M059J (cell line): ENCODE data around the gene DLL1. TPM values are rescaled to one million over a fixed set of nuclear protein-coding genes. Genes with fewer than 3 reads are reported as not detected.

Experiments
- DNase-seq: peaks from one replicate; pipeline ENCODE4 v3.0.0-alpha.2; 2012; ENCODE audit warnings: low read depth
- total RNA-seq: library from RNA; depleted of rRNA; stranded (reverse); fragments of >200 nt; shearing (Covaris generic); gene quantifications from 2 replicates; pipeline ENCODE4 v1.2.3, GENCODE V29; 2014

Gene DLL1
- total RNA-seq, 1 experiment from 2014 or later: 2.0 TPM

DNA sequence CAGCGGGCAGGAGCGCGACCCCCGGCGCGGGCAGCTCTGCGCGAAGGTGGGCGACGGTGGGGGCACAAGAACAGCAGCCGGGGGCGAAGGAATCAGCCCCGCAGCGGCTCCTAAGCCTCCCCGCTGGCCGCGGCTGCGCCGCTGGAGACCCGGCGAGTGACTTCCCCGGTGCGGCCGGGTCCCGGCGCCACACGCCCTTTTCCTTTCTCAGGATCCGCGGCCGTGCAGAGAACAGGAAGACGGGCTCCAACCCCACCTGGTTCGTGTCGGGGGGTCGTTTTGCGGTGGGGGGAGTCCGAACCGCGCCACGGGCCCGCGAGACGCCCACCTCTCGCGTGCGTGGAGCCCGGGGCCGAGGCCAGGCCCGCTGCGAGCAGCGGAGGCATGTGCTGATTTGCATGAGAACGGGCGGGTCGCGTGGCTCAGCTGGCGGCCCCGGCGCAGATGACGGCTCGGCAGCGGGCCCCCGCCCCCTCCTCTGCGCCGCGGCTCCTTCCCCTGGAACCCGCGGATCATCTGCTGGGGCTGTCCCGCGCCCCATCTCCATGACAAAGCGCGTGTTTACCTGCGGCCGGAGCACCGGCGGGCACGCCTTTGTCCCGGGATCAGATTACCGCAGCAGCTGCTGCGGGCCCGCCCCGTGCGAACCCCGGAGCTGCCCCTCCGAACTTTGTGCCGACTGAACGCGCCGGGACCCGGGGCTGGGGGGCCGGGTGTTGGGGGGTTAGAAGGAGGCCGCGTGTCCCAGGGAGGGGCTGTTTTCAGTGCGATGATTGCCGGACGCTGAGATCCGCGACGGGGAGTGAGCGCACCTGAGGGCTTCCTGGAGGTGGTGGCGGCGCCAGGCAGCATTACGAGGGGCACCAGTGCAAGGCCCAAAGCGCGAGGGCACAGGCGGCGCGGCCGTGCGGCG lies 4.9 kb upstream of the DLL1 start:
- DNase-seq: peak; percentile 14

DNA sequence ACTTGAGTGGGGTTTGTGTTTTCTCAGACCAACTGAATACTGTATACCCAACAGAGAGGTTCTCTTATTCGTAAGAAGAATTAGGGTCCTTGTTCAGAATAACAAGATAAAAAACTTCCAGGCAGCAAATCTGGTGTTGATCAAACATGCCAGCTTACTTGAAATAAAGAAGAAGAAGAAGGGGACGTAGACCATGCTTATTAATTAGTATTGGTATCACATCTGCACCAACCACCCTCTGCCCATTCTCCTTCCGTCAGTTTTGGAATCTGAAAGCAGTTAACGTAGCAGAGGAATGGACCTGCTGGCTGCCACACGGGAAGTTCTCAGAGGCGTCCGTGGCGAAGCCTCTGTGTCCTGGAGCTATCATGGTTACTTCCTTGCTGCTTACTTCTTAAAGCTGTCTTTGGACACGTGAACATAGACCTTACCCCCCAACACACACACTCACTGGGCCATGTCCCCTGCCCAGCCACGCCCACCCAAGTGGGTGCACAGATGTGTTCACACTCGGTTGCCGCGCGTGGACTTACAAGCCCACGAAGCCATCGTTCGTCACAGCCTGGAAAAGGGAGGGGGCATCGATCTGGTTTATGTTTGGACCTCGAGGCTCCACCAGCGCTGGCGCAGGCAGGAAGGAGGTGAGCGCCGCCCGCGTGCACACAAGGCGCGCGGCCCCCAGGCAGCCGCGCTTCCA lies 4.1 kb upstream of the DLL1 start:
- DNase-seq: no peak

DNA sequence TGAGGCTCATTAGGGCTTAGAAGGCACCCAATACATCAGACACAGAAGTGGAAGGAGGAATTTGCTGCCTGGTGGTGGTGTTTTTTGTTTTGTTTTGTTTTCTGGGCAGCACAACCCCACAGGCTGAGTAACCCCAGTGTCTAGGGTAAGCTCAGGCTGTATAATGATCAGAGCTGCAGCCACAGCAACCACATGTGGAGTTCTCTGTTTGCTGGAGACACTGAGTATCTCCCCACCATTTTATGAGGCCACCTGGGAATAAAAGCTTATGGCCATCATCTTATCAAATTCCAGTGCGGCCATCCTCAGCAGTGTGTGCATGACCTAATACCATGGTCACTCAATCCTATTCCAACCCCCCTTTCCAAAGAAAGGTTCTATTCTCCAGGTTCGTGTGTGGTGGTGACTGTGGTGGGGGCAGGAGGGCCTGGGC lies 3.4 kb upstream of the DLL1 start:
- no peak for DNase-seq

DNA sequence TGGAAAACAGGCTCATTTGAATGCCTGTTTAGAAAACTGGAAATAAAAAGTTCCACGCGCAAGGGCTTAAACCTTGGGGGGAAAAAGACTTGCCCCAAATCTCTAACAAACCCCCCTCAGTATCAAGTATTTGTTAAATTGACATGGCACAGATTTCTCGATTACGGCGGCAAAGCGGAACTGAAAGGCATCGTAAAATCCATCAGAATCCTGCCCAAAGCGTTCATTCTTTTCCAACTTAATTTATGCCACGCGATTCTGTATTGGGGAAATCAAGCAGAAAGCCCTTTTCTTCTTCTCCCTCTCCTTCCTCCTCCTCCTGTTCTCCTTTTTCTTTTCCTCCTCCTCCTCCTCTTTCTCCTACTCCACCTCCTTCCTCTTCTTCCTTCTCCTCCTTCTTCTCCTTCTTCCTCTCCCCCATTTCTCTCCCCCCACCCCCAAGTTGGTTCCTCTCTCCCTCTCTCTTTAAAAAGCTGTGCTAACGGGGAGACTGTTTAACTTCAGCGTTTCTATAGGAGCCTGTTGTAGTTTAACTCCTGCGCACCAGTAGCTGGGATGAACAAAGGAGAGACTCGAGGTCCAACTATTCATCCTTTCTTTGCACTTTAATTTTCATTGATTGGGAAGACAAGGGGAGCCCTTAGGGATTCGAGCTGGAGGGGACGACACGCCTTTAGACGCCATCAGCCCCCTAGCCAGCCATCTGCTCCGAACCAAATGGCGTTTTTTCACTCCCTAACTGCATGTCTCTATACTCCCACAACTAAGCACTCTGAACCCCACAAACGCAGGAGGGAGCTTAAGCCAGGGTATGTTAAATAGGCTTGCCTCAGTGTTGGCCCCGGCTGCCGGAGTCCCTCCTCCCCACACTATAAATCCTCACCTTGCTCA lies 2.7 kb upstream of the DLL1 start:
- no peak for DNase-seq

DNA sequence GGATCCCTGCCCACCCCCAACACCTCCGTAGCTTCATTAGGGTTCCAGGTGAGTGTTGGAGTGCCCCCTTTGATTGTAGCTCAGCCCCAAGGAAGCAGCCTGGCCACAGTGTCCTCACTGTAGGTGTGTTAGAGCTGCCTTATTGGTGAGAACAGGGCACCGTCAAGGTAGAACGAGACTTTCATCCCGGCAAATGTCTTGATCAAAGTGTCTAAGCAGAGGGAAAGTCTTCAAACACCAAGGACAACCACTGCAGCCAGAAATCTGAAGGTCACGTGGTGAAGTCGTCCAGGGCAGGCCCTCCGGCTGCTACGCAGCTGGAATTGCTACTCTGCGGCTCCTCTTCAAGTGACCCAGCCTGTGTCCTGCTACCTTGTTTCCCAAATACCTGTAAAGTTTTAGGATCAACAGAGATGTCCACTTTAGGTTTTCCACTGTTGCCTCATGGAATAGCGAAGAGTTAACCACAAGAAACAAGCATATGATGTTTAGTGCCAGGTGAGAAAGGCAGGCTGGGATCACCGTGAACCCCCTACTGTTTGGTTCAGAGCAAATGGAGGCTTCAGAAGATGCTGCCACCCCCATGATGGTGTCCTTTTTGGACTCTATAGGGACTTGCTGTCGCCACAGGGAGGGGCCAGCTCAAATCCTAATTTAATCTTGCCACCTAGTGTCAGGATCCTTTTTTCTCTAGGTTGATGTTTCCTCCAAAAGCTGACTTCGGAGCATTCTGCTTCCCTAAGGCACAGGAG lies 1.7 kb upstream of the DLL1 start:
- peak; percentile 39 for DNase-seq

DNA sequence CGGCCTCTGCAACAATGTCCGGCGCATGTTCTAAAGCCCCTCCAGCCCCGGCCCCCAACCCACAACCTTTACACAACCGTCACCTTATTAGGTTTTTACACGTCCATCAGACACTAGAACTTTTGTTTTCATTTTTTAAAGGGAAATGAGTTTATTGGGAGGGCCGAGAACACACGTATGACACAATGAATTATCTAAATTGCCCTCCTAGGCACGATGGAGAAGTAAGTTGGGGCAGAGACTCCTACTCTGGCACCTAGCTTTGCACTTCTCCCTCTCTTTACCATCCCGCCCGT lies 1.2 kb upstream of the DLL1 start:
- DNase-seq: no peak

DNA sequence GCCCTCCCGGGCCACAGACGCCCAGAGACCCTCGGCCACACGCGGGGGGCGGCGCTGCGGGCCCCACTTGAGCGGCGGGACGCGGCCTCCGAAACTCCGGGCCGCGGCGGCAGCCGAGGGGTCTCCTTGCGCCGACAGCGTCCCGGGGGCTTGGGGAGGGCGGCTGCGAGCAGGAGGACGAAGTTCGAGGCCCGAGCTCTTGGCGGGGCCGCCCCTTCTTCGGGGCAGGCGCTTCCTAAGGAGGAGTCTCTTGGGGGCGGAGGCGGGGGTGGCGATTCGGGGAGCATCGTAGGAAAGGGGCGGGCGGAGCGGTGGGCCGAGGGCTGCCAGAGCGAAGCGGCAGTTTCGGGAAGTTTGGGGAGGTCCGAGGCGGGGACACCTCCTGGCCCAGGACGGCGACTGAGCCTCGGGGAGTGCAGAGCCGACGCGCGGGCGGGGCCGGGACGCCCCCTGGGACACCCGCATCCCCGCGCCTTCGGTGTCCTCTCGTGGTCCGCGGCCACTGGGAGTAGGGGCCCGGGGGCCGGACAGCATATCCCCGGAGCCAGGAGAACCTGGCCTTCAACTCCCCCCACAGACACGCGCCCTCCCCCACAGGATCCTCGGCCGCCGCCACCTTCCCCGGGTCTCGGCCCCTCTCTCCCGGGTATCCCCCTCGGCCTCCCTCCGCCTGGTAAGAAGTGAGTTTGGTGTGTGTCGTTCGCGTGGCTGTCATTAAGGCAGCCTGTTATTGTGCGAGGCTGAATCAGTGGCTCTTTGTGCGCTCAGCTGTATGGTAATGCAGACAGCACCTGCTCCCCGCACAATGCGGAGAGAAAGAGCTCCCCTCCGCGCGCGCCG lies 613 bp upstream of the DLL1 start:
- DNase-seq: peak; percentile 42

DNA sequence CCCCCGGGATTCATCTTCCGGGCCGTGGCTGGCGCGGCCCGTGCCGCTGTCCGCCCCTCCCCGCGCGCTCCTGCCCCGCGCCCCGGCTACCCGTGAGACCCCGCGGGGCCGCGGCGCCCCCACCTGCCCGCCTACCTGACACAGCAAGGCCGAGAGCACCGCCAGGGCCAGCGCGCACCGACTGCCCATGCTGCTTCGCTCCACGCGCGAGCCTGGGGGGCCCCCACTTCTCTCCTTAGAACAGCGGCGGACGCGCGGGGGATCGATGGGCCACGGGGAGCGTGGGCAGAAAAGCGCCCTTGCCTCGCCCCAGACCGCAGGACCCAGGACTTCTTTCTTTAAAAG lies 955 bp downstream of the DLL1 start:
- DNase-seq: no peak

DNA sequence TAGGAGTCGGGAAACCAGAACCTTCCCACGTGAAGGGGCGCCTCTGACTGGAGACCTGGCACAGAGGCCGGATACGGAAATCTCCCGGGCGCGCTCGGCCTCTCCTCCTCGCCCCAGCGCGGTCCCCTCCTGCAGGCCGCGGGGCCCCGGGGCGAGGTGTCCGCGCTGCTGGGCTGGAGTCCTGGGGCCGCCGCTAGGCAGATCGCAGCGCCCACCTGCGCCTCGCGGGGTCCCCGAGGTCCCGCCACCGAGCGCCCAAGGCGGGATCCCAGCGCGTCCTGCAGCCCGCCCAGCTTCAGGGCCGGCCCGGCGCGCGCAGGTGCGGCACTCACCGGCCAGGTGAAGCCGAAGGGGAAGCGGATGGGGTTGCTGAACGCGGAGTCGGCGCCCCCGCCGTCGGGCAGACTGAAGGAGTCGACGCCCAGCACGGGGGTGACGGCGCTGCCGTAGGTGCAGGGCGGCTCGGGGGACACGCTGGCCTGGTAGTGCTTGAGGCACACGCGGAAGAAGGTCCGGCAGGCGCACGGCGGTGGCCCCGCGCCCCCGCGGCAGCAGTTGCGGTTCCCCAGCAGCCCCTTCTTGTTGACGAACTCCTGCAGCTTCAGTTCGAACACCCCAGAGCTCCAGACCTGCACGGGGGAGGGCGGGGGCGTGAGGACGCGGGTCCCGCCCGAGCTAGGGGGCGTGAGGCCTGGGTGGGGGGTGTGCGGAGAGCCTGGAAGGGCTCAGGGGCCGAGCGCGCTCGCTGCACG lies 1.5 kb downstream of the DLL1 start:
- no peak for DNase-seq

DNA sequence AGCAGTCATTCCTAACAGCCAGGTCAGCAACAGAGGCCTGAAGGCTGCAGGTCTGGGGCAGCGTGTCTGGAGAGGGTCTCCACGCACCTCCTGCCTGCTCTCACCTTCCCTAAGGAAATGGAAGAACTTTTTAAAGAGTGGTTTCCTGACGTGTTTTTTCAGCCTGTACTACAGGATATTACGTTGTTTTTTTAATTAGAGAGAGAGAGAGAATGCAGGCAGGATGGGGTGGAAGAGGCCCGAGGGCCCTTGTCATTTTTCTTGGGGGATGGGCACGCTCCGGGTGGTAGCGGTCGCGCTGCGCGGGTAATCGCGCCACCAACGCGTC lies 2.1 kb downstream of the DLL1 start:
- no peak for DNase-seq

DNA sequence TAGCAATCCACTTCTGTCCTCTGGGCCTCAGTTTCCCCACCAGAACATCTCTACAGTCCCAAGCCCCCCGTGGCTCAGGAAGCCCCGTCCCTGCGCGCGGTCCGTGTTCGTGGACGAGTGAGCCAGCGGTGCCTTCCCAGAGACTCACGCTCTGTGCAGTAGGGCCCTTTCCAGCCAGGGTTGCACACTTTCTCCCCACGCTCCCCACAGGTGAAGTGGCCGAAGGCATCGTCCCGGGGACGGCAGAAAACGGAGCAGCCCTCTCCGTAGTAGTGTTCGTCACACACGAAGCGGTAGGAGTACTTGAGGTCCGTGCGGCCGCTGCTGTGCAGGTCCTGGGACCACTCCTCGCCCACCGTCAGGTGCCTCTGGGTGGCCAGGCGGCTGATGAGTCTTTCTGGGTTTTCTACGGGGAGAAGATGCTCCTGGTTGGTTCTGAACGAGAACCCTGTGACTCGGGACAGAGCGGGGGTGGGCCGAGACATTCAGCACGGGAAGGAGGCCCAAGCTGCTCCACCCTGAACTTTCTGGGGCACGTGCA lies 2.7 kb downstream of the DLL1 start:
- no peak for DNase-seq

DNA sequence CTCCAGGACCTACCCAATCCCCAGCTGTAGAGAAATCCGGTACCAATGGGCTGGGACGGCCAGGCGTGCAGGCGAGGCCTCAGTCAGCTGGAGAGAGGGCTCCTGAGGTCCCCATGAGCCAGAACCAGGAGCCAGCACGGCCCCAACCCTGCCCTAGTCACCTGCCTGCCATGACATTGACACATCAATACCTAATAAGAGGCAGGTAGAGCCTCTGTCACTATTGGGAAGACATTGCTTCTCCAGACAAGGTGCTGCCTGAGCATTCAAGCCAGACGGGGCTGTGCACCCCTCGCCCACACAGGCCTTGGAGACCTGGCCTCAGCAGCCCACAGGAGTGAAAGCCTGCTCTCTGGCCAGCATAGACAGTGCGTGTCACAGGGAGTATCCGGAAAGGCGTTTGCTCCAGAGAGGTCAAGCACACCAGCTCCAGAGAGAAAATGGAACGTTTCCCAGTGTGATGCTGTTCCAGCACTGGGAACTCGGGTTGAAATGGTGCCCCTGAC lies 3.5 kb downstream of the DLL1 start:
- no peak for DNase-seq

DNA sequence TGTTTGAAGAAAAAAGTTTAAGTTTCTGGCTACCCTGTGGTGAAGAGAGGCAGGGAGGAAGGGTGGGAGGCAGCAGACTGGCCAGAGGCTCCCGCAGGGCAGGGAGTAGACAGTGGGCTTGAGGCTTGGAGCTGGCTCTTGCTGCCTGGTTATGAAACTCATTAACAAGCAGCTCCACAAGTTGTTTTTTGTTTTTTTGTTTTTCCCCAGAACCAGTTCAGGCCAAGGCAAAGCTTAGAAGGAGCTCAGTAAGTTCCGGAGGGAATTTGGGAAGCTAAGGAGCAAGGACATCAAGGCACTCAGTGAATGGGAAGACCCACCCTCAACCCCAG lies 4.0 kb downstream of the DLL1 start:
- DNase-seq: no peak

DNA sequence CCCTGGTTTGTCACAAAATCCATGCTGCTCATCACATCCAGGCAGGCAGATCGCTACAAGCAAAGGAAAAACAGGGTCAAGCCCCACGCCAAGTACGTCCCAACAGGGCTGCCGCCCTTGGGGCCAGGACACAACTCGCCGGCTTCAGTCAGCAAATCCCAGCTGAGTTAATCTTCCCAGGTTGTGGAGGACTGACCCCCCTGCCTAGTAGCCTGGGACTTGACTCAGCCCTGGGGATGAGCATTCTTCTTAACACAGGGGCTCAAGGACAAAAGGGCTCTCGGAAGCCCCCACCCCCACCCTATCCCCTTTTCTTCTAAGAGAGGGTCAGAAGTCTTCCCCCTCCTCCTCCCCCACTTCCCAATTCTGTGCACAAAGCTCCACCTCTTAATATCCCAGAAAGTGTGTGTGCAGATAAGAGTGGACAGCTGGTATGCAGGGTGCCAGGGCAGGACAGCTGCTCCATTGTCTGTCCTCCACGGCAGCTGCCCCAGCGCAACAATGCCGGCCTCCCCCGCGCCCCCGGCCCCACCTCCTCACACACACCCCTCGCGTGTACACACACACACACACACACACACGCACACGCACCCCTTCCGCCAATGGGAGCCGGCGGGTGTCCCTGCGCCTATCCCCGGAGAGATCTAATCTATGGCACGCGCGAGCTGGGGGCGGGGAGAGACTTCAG lies 4.5 kb downstream of the DLL1 start:
- DNase-seq: no peak

DNA sequence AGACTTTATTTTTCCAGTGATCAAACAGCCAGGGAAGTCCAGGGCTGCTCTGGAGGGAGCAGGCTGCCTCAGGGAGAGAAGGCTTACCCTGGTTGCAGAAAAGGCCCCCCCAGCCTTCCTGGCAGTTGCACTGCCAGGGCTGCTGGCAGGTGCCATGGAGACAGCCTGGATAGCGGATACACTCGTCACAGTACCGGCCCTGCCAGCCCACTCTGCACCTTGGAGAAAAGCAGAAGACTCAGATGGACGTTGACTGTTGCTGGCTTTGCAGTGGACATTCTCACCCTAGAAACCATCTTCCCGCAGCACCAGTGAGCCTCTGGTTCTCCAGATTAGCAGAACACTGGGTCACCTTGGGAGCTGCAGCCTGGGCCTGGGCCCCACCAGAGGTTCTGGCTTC lies 5.4 kb downstream of the DLL1 start:
- no peak for DNase-seq

DNA sequence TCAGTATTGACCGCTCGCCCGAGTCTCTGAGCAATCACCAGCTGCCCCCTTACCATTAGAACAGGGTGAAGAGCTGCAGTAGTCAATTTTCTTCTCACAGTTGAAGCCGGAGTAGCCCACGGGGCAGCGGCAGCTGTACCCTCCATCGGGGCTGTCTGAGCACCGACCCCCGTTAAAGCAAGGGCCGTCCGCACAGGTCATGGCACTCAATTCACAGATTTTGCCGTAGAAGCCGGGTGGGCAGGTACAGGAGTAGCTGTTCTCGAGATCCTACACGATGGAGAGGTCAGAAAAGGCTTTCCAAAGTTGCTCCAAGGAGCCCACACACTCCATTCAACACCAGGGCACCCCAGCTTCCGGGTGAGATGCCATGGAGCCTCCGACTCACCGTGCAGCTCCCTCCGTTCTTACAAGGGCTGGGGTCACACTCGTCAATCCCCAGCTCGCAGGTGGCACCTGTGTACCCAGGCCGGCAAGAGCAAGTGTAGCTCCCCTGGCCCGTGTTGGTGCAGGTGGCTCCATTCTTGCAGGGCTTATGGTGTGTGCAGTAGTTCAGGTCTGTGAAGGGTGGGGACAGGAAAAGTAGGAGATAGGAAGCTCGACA lies 5.9 kb downstream of the DLL1 start:
- DNase-seq: no peak

DNA sequence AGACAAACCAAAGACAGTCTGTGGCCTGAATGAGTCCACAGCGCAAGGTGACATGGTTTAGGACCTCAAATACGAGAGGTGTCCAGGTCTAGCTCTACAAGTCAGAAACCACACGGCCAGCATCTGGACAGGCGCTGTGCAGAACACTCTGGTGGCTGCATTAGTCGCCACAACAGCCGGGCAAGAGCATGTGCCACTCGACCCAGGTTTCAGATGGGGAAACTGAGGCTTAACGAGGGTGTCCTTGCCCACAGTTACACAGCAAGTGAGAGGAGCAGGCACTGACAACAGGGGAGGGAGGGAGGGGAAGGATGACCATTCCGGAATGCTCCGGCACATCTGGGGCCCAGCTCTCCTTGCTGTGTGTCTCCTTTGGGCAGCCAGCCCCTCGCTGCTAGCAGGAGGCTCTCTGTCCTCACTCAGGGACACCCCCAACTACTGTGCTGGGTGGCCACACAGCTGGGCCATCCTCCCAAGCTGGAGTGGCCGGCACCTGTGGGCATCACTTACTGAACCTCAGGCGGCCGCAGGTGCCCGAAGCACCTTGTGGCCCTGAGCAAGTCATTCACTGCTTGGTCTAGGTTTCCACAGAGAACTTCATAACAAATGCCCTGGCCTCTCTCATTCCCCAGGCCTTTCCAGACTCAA lies 6.6 kb downstream of the DLL1 start:
- DNase-seq: no peak
